Spleen (tissue), 11 donors: ENCODE measurements around the gene CCDC149. TPM values are rescaled to one million over a fixed set of nuclear protein-coding genes. Genes with fewer than 3 reads are reported as not detected.

Experiments used
- DNase-seq: peaks from one replicate; pipeline ENCODE4 v3.0.0-alpha.2; 2020
- H3K27ac ChIP-seq, 8 donors: fragments of 200-600 bp; sonication (generic) in 7 of 8; 1 replicate in 4 of 8; 2 replicates in 4 of 8; pipeline versions ENCODE4 v1.5.0 to v1.8.0; 2016 to 2021; ENCODE audit warnings: inconsistent platforms in 4 of 8, mild to moderate bottlenecking in 4 of 8, moderate library complexity in 1 of 8
- H3K27me3 ChIP-seq, 7 donors: fragments of 200-600 bp; sonication (generic) in 6 of 7; replicated peaks in 1 of 7; 1 replicate in 4 of 7; 2 replicates in 3 of 7; pipeline versions ENCODE4 v1.5.0 to v1.8.0; 2016 to 2021; ENCODE audit warnings: inconsistent platforms in 3 of 7, mild to moderate bottlenecking in 1 of 7
- H3K36me3 ChIP-seq, 6 donors: fragments of 200-600 bp; sonication (generic) in 5 of 6; 1 replicate in 4 of 6; 2 replicates in 2 of 6; pipeline versions ENCODE4 v1.5.0 to v1.8.0; 2016 to 2021; ENCODE audit warnings: inconsistent platforms in 2 of 6
- H3K4me1 ChIP-seq, 6 donors: fragments of 200-600 bp; sonication (generic) in 5 of 6; 1 replicate in 3 of 6; 2 replicates in 3 of 6; pipeline versions ENCODE4 v1.5.0 to v1.8.0; 2016 to 2021; ENCODE audit warnings: inconsistent platforms in 3 of 6
- H3K4me3 ChIP-seq, 8 donors: fragments of 200-600 bp; sonication (generic) in 7 of 8; 1 replicate in 4 of 8; 2 replicates in 4 of 8; pipeline versions ENCODE4 v1.5.0 to v1.8.0; 2016 to 2021; ENCODE audit warnings: inconsistent platforms in 4 of 8, mild to moderate bottlenecking in 4 of 8, moderate library complexity in 2 of 8
- H3K9me3 ChIP-seq, 8 donors: fragments of 200-600 bp; sonication (generic) in 7 of 8; 1 replicate in 4 of 8; 2 replicates in 4 of 8; pipeline versions ENCODE4 v1.5.0 to v1.8.0; 2016 to 2021; ENCODE audit warnings: inconsistent platforms in 4 of 8
- CTCF ChIP-seq, 11 experiments: fragments of 200-600 bp in 7 of 11; fragments of 450-650 bp in 4 of 11; sonication (generic) in 4 of 11; IDR thresholded peaks in 8 of 11; conservative IDR thresholded peaks in 3 of 11; 1 replicate in 7 of 11; 2 replicates in 4 of 11; pipeline versions ENCODE4 v1.4.0 to v1.8.0; 2016 to 2021; ENCODE audit warnings: antibody characterized with exemption in 11 of 11, inconsistent platforms in 4 of 11, mild to moderate bottlenecking in 1 of 11
- POLR2A ChIP-seq, 3 donors: fragments of 450-650 bp; IDR thresholded peaks; one replicate each; pipeline ENCODE4 v1.5.1; 2017; ENCODE audit warnings: antibody characterized with exemption in 3 of 3, mild to moderate bottlenecking in 1 of 3
- POLR2AphosphoS5 ChIP-seq, 3 donors: sonication (generic); formaldehyde crosslinking; IDR thresholded peaks; one replicate each; pipeline ENCODE4 v1.5.1; 2017; ENCODE audit warnings: antibody characterized with exemption in 3 of 3
- WGBS, 5 donors: extraction: QIAGEN DNeasy Blood & Tissue Kit in 3 of 5; methylation state at CpG; one replicate each; pipeline versions ENCODE4 v1.1.5 to v1.1.7; 2013 to 2018; 5-methylcytosine and 5-hydroxymethylcytosine counted together
- intact Hi-C: fragments of 100-400 bp; cut with DNase I; formaldehyde crosslinking; loops from one replicate; pipeline ENCODE4 v1.15.0; 2023; ENCODE audit warnings: low total_unique reads
- polyA plus RNA-seq, 3 donors: library from polyadenylated mRNA; stranded (reverse); fragments of 200-250 nt; gene quantifications; one replicate each; pipeline ENCODE4 v1.2.1, GENCODE V29; 2013
- total RNA-seq, 7 donors: library from RNA; depleted of rRNA in 3 of 7; stranded (reverse); fragments of >200 nt in 3 of 7; fragmentation: NEBNext Ultra II Directional in 4 of 7; extraction: Animal tissue kit (Norgen Biotek cat#: 25700) in 4 of 7; gene quantifications; one replicate each; pipeline versions ENCODE4 v1.1.0 to v1.2.1, GENCODE V29; 2016 to 2021
- donor health status: healthy with polysubstance abuse.
- donor health status: DM: no; HTN: no; CAD: no; lungs with moderate emphysema.
- donor health status: DM: no; HTN: no; CAD: no.
- donor health status: Bipolar disorder and iron deficiency.
- donor health status: healthy.
- donor health status: DM: no; HTN: no; CAD: no.
- donor health status: DM: yes; HTN: yes; CAD: no.

The CCDC149 gene
- total and polyA plus RNA-seq, 10 donors, result 1.9 to 16.0 (median 9.8) TPM

GRCh38 chr4:24923002-24923401 lies 10.2 kb upstream of the CCDC149 start:
- TF ChIP-seq CTCF (IDR thresholded peaks at IDR 0.05 in 8 of 11, conservative IDR thresholded peaks at IDR 0.05 in 3 of 11), result no peak
- TF ChIP-seq POLR2AphosphoS5 (IDR thresholded peaks at IDR 0.05), result no peak
- peaks cover 0 to 7% (median 0%) of the 10 kb centered on the region in 7 donors for H3K27me3 ChIP-seq
- no peaks in the 10 kb centered on the region for H3K36me3 ChIP-seq
- H3K4me1 ChIP-seq, result no peaks in the 10 kb centered on the region
- peaks cover 0 to 14% (median 11%) of the 10 kb centered on the region in 8 donors for H3K9me3 ChIP-seq
- WGBS, 5 donors, result 87 to 94% (median 92%) methylated on average over 2 of the region's 2 CpGs
- no peak for DNase-seq
- no peak overlapping the region for H3K27ac ChIP-seq
- intact Hi-C loops, result no loop called here
- H3K4me3 ChIP-seq, result no peak overlapping the region

DNA sequence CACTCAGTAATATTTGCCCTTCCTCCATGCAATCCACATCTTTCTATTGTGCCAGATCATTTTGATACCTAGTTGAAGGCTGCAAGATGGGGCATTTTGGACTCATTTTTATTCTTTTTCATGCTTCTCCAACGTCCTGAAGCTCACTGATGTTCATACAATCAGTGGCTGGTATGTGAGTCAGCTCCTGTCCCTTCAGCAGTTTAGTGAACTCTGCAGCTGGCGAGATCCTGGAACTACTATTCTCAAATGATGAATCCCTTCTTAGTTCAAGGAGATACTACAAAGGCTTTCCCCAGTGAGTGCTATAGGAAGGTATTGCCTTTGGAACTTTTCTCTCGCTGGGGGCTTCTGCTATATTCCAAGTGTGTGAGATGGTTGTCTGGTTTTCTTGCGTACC lies 9.6 kb upstream of the CCDC149 start:
- Histone ChIP-seq H3K4me3 (no peak overlapping the region), H3K27ac (no peak overlapping the region), H3K9me3 (peaks cover 0 to 14% (median 11%) of the 10 kb centered on the region in 8 donors), H3K4me1 (no peaks in the 10 kb centered on the region), H3K27me3 (peaks cover 0 to 7% (median 0%) of the 10 kb centered on the region in 7 donors), H3K36me3 (no peaks in the 10 kb centered on the region)
- intact Hi-C loops, result no loop called here
- 63 to 84% (median 70%) methylated on average over 4 of the region's 4 CpGs for WGBS, 5 donors
- TF ChIP-seq POLR2AphosphoS5 (IDR thresholded peaks at IDR 0.05) (no peak), POLR2A (IDR thresholded peaks at IDR 0.05) (no peak), CTCF (IDR thresholded peaks at IDR 0.05 in 8 of 11, conservative IDR thresholded peaks at IDR 0.05 in 3 of 11) (no peak)
- no peak for DNase-seq

- H3K27me3 ChIP-seq, result peaks cover 0 to 13% (median 0%) of the 10 kb centered on the region in 7 donors
- no peaks in the 10 kb centered on the region for H3K4me1 ChIP-seq
- TF ChIP-seq POLR2AphosphoS5 (IDR thresholded peaks at IDR 0.05) (no peak), POLR2A (IDR thresholded peaks at IDR 0.05) (no peak), CTCF (IDR thresholded peaks at IDR 0.05 in 8 of 11, conservative IDR thresholded peaks at IDR 0.05 in 3 of 11) (no peak)
- H3K27ac ChIP-seq, result no peak overlapping the region
- peaks cover 0 to 14% (median 11%) of the 10 kb centered on the region in 8 donors for H3K9me3 ChIP-seq
- intact Hi-C loops, result no loop called here
- WGBS, 5 donors, result 77 to 92% (median 85%) methylated on average over 6 of the region's 6 CpGs
- H3K4me3 ChIP-seq, result no peak overlapping the region
- no peaks in the 10 kb centered on the region for H3K36me3 ChIP-seq
- DNase-seq, result no peak
Observed at GRCh38 chr4:24921491-24921890, 8.6 kb upstream of the CCDC149 start.

GRCh38 chr4:24920008-24920407 lies 7.2 kb upstream of the CCDC149 start:
- Histone ChIP-seq H3K4me1 (no peaks in the 10 kb centered on the region), H3K27me3 (peaks cover 0 to 20% (median 0%) of the 10 kb centered on the region in 7 donors), H3K4me3 (no peak overlapping the region), H3K36me3 (no peaks in the 10 kb centered on the region), H3K27ac (no peak overlapping the region), H3K9me3 (peaks cover 0 to 14% (median 11%) of the 10 kb centered on the region in 8 donors)
- no peak for DNase-seq
- WGBS, 5 donors, result 86 to 96% (median 96%) methylated on average over 2 of the region's 2 CpGs
- TF ChIP-seq CTCF (IDR thresholded peaks at IDR 0.05 in 8 of 11, conservative IDR thresholded peaks at IDR 0.05 in 3 of 11), result no peak
- no peak for TF ChIP-seq POLR2AphosphoS5 (IDR thresholded peaks at IDR 0.05)
- no peak for TF ChIP-seq POLR2A (IDR thresholded peaks at IDR 0.05)
- intact Hi-C loops, result no loop called here
